ENCODE measurements around the gene C6.
A peak's percentile ranks its signal among the peaks of the same experiment; 100 is the strongest.
"Not testable (repeated sequence)": the region's sequence is repeated elsewhere in the genome, so short reads cannot be mapped to it uniquely, and the experiment has no call there.

C6 gene

DNA sequence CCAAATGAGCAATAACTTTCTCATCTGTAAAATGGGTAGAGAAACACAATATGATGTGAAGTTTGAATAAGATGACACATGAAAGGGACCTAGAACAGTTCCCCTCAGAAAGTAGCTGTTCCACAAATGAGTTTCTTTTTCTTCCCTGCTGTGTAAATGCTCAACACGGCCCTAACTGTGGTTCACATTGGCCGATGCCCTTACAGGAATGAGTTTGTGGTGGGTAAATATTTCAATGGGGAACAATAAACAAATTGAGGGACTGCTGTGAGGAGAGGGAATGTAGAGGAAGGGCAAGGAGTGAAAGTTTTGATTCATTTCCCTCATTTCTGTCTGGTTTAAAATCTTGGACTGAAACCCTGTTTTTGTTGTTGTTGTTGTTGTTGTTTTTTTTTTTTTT, 12.8 kb downstream of the C6 start:
- Histone ChIP-seq H3K27ac (ENCODE audit: low read length) (no peak overlapping the region), H3K9me3 (ENCODE audit: control insufficient read depth in 2 of 2, low read length in 2 of 2) (peaks cover 0 to 5% of the 10 kb centered on the region in 2 donors), H3K4me1 (ENCODE audit: control insufficient read depth, insufficient read depth, low read length) (no peaks in the 10 kb centered on the region), H3K4me3 (ENCODE audit: low read length in 2 of 2) (no peak overlapping the region), H3K9ac (ENCODE audit: low read length in 2 of 2) (no peak overlapping the region), H3K36me3 (ENCODE audit: control insufficient read depth in 2 of 2, insufficient read depth in 2 of 2, low read length in 2 of 2) (no peaks in the 10 kb centered on the region), H3K27me3 (ENCODE audit: control insufficient read depth in 1 of 2, insufficient read depth in 2 of 2, low read length in 2 of 2) (no peaks in the 10 kb centered on the region)

DNA sequence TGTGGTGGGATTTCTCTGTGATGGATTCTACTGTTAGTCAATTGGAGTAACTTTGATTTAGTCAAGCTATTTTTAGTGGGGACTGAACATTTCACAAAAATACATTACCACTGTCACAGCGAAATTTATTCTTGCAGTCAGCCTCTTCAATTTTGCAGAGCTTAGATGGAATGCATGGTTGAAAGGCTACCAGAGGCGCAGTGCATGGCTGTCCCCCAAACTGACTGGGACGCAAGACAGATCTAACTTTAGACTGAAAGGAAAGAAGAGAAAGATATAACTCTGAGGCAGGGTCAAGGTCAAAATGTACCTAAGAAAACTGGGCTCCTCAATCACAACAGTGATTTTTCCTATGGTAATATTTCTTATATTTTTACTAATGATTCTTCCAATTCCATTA, 13.7 kb downstream of the C6 start:
- no peaks in the 10 kb centered on the region for H3K27me3 ChIP-seq (ENCODE audit: control insufficient read depth in 1 of 2, insufficient read depth in 2 of 2, low read length in 2 of 2)
- H3K4me3 ChIP-seq (ENCODE audit: low read length in 2 of 2), result no peak overlapping the region
- no peaks in the 10 kb centered on the region for H3K9me3 ChIP-seq (ENCODE audit: control insufficient read depth in 2 of 2, low read length in 2 of 2)
- H3K27ac ChIP-seq (ENCODE audit: low read length), result no peak overlapping the region
- no peaks in the 10 kb centered on the region for H3K4me1 ChIP-seq (ENCODE audit: control insufficient read depth, insufficient read depth, low read length)
- no peak overlapping the region for H3K9ac ChIP-seq (ENCODE audit: low read length in 2 of 2)
- H3K36me3 ChIP-seq (ENCODE audit: control insufficient read depth in 2 of 2, insufficient read depth in 2 of 2, low read length in 2 of 2), result no peaks in the 10 kb centered on the region

DNA sequence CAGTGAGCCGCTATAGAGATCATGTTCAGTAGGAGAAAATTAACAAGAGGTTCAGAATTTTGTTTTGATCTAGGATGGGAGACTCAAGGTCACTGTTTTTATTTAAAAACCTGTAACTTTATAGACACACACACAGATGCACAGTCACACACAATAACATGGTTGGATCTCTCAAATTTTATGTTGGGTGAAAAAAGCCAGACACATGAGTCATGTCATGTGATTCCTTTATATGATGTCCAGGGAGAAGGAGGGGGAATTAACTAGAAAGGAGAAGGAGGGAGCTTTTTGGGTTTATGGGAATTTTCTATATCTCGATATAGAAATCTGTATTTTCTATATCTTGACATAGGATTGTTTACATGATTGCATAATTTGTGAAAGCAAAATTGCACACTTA, 17.1 kb downstream of the C6 start:
- no peak overlapping the region for H3K9ac ChIP-seq (ENCODE audit: low read length in 2 of 2)
- no peaks in the 10 kb centered on the region for H3K4me1 ChIP-seq (ENCODE audit: control insufficient read depth, insufficient read depth, low read length)
- H3K27me3 ChIP-seq (ENCODE audit: control insufficient read depth in 1 of 2, insufficient read depth in 2 of 2, low read length in 2 of 2), result no peaks in the 10 kb centered on the region

DNA sequence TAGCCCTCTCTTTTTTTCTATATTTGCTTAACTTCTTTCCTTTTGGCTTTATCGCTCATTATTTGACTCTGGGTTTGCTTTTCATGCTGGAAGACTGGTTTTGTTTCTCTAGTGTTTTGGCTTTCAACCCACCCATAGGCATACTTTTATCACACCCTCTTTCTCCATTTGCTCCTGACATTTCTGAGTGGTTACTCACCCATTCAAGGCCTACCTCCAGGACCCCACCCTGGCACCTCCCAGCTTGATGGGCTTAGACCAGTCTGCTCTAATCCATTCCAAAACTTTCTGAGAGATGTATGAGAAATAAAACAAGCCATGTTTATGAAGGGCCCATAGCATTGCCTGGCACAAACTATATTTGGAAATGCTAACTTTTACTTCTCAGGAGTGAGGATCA, 18.1 kb downstream of the C6 start:
- no peaks in the 10 kb centered on the region for H3K36me3 ChIP-seq (ENCODE audit: control insufficient read depth in 2 of 2, insufficient read depth in 2 of 2, low read length in 2 of 2)
- H3K9me3 ChIP-seq (ENCODE audit: control insufficient read depth in 2 of 2, low read length in 2 of 2), result no peaks in the 10 kb centered on the region
- H3K4me1 ChIP-seq (ENCODE audit: control insufficient read depth, insufficient read depth, low read length), result no peaks in the 10 kb centered on the region
- no peak overlapping the region for H3K9ac ChIP-seq (ENCODE audit: low read length in 2 of 2)
- no peaks in the 10 kb centered on the region for H3K27me3 ChIP-seq (ENCODE audit: control insufficient read depth in 1 of 2, insufficient read depth in 2 of 2, low read length in 2 of 2)
- H3K4me3 ChIP-seq (ENCODE audit: low read length in 2 of 2), result no peak overlapping the region
- peak overlapping the region; percentile 47 for H3K27ac ChIP-seq (ENCODE audit: low read length)

More for the DNA sequence above, 17.1 kb downstream of the C6 start:
- Histone ChIP-seq H3K27ac (ENCODE audit: low read length) (no peak overlapping the region), H3K36me3 (ENCODE audit: control insufficient read depth in 2 of 2, insufficient read depth in 2 of 2, low read length in 2 of 2) (no peaks in the 10 kb centered on the region), H3K4me3 (ENCODE audit: low read length in 2 of 2) (no peak overlapping the region), H3K9me3 (ENCODE audit: control insufficient read depth in 2 of 2, low read length in 2 of 2) (no peaks in the 10 kb centered on the region)

DNA sequence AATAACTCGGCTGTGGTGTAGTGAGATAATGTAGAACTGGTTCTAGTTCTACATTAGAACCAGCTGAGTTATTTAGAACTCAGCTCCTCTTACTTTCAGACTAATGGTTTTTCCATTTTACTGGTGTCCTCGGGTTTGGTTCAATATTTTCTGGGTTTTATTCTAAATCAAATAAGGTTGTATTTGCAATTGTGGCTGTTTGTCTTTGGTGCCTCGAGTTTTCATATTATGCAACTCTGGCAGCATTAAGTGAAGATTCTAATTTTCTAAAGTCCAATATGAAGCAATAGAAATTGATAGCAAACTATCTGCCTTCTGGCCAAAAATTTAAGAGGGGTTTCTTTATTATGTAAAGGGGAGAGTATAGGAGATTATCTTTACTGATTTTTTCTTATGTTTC, 19.0 kb downstream of the C6 start:
- no peak overlapping the region for H3K4me3 ChIP-seq (ENCODE audit: low read length in 2 of 2)
- H3K9ac ChIP-seq (ENCODE audit: low read length in 2 of 2), result no peak overlapping the region
- no peaks in the 10 kb centered on the region for H3K36me3 ChIP-seq (ENCODE audit: control insufficient read depth in 2 of 2, insufficient read depth in 2 of 2, low read length in 2 of 2)
- no peaks in the 10 kb centered on the region for H3K27me3 ChIP-seq (ENCODE audit: control insufficient read depth in 1 of 2, insufficient read depth in 2 of 2, low read length in 2 of 2)
- H3K9me3 ChIP-seq (ENCODE audit: control insufficient read depth in 2 of 2, low read length in 2 of 2), result no peaks in the 10 kb centered on the region
- peak overlapping the region; percentile 47 for H3K27ac ChIP-seq (ENCODE audit: low read length)
- no peaks in the 10 kb centered on the region for H3K4me1 ChIP-seq (ENCODE audit: control insufficient read depth, insufficient read depth, low read length)

DNA sequence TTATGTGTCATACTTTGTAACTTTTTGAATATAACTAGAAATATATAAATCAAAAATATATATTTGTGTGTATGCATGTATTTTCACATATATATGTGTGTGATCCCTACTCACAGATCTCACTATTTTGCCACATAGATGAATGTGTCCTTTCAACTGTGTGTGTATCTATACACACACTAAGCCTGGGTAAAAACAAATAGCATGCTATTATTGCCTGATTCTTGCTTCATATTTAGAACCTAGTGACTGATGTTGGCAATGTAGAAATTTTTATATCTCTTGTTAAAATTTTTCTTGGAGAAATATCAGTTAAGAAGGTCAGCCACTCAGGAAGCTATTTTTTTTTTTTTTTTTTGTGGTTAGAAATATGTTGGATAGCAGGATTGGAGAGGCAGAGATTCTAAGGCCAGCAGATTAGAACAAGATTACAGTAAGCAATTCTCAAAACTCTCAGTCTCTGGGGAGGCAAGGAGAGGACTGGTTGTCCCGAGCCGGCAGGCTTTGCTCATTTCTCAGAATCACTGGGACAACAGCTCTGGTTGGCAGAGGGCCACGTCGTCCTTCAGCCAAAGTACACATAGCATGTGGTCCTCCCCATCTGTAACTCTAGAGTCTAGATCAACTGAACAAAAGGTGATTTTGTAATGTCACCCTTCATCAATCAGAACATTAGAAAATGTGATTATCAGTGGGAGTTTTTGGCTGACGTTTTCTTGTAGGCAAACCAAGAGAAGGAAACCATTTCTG, 19.7 kb downstream of the C6 start:
- H3K27me3 ChIP-seq (ENCODE audit: control insufficient read depth in 1 of 2, insufficient read depth in 2 of 2, low read length in 2 of 2), result no peaks in the 10 kb centered on the region
- H3K4me1 ChIP-seq (ENCODE audit: control insufficient read depth, insufficient read depth, low read length), result no peaks in the 10 kb centered on the region
- H3K4me3 ChIP-seq (ENCODE audit: low read length in 2 of 2), result no peak overlapping the region
- no peak overlapping the region for H3K9ac ChIP-seq (ENCODE audit: low read length in 2 of 2)
- no peaks in the 10 kb centered on the region for H3K36me3 ChIP-seq (ENCODE audit: control insufficient read depth in 2 of 2, insufficient read depth in 2 of 2, low read length in 2 of 2)
- no peak overlapping the region for H3K27ac ChIP-seq (ENCODE audit: low read length)
- H3K9me3 ChIP-seq (ENCODE audit: control insufficient read depth in 2 of 2, low read length in 2 of 2), result no peaks in the 10 kb centered on the region

DNA sequence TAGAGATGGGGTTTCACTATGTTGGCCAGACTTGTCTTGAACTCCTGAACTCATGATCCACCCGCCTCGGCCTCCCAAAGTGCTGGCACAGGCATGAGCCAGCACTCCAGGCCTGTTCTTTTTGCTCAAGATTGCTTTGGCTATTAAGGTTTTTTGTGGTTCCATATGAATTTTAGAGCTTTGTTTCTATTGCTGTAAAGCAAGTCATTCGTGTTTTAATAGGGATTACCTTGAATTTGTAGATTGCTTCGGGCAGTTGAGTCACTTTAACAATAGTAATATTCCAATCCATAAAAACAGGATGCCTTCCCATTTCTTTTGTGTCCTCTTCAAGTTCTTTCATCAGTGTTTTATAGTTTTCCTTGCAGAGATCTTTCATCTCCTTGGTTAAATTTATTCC, 22.1 kb downstream of the C6 start:
- Histone ChIP-seq H3K27ac (ENCODE audit: low read length) (no peak overlapping the region), H3K4me1 (ENCODE audit: control insufficient read depth, insufficient read depth, low read length) (no peaks in the 10 kb centered on the region), H3K4me3 (ENCODE audit: low read length in 2 of 2) (no peak overlapping the region), H3K9me3 (ENCODE audit: control insufficient read depth in 2 of 2, low read length in 2 of 2) (no peaks in the 10 kb centered on the region), H3K36me3 (ENCODE audit: control insufficient read depth in 2 of 2, insufficient read depth in 2 of 2, low read length in 2 of 2) (no peaks in the 10 kb centered on the region), H3K9ac (ENCODE audit: low read length in 2 of 2) (no peak overlapping the region), H3K27me3 (ENCODE audit: control insufficient read depth in 1 of 2, insufficient read depth in 2 of 2, low read length in 2 of 2) (no peaks in the 10 kb centered on the region)

DNA sequence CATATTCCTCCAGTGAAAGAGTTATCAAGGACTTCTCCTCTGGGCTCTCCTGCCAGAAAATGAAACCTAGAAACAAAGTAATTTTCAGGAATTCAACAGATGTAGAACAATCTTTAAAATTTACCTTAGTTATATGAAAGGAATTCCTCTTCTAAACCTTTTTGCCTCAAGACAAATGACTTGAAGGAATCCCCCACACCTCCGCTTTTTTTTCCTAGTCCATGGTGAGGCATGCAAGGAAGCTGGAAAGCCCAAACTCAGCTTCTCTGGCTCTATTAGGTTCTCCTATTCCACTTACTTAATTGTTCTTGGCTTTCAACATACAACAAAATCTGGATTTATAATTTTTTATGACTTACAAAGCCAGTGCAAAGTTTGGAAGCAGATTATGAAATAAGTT, 27.2 kb downstream of the C6 start:
- H3K27ac ChIP-seq (ENCODE audit: low read length), result no peak overlapping the region
- H3K36me3 ChIP-seq (ENCODE audit: control insufficient read depth in 2 of 2, insufficient read depth in 2 of 2, low read length in 2 of 2), result no peaks in the 10 kb centered on the region
- H3K27me3 ChIP-seq (ENCODE audit: control insufficient read depth in 1 of 2, insufficient read depth in 2 of 2, low read length in 2 of 2), result no peaks in the 10 kb centered on the region
- no peaks in the 10 kb centered on the region for H3K9me3 ChIP-seq (ENCODE audit: control insufficient read depth in 2 of 2, low read length in 2 of 2)
- no peaks in the 10 kb centered on the region for H3K4me1 ChIP-seq (ENCODE audit: control insufficient read depth, insufficient read depth, low read length)
- no peak overlapping the region for H3K9ac ChIP-seq (ENCODE audit: low read length in 2 of 2)
- H3K4me3 ChIP-seq (ENCODE audit: low read length in 2 of 2), result no peak overlapping the region

DNA sequence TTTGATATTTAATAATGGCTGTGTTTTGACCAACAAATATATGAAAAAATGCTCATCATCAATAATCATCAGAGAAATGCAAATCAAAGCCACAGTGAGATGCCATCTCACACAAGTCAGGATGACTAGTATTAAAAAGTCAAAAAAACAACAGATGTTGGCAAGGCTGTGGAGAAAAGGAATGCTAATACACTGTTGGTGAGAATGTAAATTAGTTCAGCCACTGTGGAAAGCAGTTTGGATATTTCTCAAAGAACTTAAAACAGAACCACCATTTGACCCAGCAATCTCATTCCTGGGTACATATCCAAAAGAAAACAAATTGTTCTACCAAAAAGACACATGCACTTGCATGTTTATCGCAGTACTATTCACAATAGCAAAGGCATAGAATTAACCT, 30.0 kb downstream of the C6 start:
- H3K4me3 ChIP-seq (ENCODE audit: low read length in 2 of 2); H3K36me3 ChIP-seq (ENCODE audit: control insufficient read depth in 2 of 2, insufficient read depth in 2 of 2, low read length in 2 of 2); H3K9ac ChIP-seq (ENCODE audit: low read length in 2 of 2); H3K27ac ChIP-seq (ENCODE audit: low read length); H3K9me3 ChIP-seq (ENCODE audit: control insufficient read depth in 2 of 2, low read length in 2 of 2); H3K4me1 ChIP-seq (ENCODE audit: control insufficient read depth, insufficient read depth, low read length); H3K27me3 ChIP-seq (ENCODE audit: control insufficient read depth in 1 of 2, insufficient read depth in 2 of 2, low read length in 2 of 2): not testable (repeated sequence)

DNA sequence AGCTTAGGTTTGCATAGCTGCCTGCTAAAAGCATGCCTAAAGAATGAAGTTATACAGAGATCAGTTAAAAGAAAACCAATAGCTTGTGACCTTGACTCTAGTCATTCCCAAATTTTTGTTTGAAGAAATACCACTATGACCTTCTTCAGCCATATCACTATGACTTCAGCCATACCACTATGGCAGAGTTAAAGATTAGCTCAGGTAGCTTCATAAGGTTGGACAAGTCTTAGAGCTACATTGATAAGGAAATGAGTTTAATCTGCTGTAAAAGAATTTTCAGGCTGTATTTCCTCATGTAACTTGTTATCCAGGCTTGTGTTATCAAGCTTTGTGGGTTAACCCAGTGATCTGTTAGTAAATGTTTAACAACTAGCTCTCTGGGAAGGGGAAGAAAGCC, 30.7 kb downstream of the C6 start:
- Histone ChIP-seq H3K36me3 (ENCODE audit: control insufficient read depth in 2 of 2, insufficient read depth in 2 of 2, low read length in 2 of 2) (no peaks in the 10 kb centered on the region), H3K27ac (ENCODE audit: low read length) (no peak overlapping the region), H3K4me1 (ENCODE audit: control insufficient read depth, insufficient read depth, low read length) (no peaks in the 10 kb centered on the region), H3K9ac (ENCODE audit: low read length in 2 of 2) (no peak overlapping the region), H3K4me3 (ENCODE audit: low read length in 2 of 2) (no peak overlapping the region), H3K27me3 (ENCODE audit: control insufficient read depth in 1 of 2, insufficient read depth in 2 of 2, low read length in 2 of 2) (no peaks in the 10 kb centered on the region), H3K9me3 (ENCODE audit: control insufficient read depth in 2 of 2, low read length in 2 of 2) (no peaks in the 10 kb centered on the region)

DNA sequence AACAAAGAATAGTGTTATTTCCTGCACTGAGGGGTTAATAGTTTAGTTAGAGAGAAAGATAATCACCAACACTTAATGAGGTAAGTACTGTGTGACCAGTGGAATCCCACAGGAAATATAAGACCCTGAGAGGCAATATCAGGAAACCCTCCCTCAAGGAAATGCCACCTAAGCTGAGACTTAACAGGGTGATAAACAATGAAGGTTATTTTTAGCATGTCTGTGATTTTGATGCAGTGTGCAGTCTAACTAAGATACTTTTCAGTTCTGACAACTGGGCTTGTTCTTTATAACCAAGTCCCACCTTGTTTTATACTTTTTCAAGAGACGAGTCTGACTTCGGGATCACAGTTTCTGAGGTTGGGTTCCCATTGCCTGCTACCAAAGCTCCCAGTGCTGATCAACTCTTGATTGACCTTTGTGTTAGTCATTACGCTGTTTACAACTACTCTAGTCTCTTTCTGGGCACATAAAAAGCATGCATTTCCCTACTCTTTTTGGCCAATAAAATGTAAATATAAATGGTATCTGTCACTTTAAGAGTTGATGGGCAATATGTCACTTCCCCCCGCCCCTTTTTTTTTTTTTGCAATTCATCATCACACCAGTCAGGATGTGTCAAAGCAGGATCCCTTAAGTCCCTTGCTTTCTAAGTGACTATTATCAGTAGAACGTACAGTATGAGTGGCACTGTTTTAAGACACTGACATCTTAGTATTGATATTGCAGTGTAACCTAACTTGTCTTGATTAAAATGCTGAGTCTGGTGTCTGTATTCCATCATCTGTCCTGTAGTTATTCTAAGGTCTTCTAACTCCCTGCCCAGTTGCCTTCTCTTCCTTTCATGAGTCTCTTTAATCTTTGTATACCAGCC, 31.4 kb downstream of the C6 start:
- Histone ChIP-seq H3K4me1 (ENCODE audit: control insufficient read depth, insufficient read depth, low read length) (no peaks in the 10 kb centered on the region), H3K27ac (ENCODE audit: low read length) (no peak overlapping the region), H3K9me3 (ENCODE audit: control insufficient read depth in 2 of 2, low read length in 2 of 2) (no peaks in the 10 kb centered on the region), H3K27me3 (ENCODE audit: control insufficient read depth in 1 of 2, insufficient read depth in 2 of 2, low read length in 2 of 2) (no peaks in the 10 kb centered on the region), H3K4me3 (ENCODE audit: low read length in 2 of 2) (no peak overlapping the region), H3K9ac (ENCODE audit: low read length in 2 of 2) (no peak overlapping the region), H3K36me3 (ENCODE audit: control insufficient read depth in 2 of 2, insufficient read depth in 2 of 2, low read length in 2 of 2) (no peaks in the 10 kb centered on the region)

All from stomach smooth muscle (tissue), 2 donors.